Vagina (tissue), 2 donors: ENCODE data around the gene GORAB.

ENCODE experiments used
- POLR2A ChIP-seq, 2 donors: fragments of 450-650 bp; IDR thresholded peaks; one replicate each; pipeline ENCODE4 v1.6.1; 2017; ENCODE audit warnings: antibody characterized with exemption in 2 of 2, mild to moderate bottlenecking in 2 of 2, moderate library complexity in 2 of 2
- POLR2AphosphoS5 ChIP-seq, 2 donors: sonication (generic); formaldehyde crosslinking; IDR thresholded peaks; one replicate each; pipeline ENCODE4 v1.9.0; 2017; ENCODE audit warnings: antibody characterized with exemption in 2 of 2, mild to moderate bottlenecking in 2 of 2, low read depth in 1 of 2; ENCODE audit not compliant: insufficient read depth in 1 of 2
- TF ChIP-seq, protein P1 (sequence below), 3 experiments: fragments of 450-650 bp in 2 of 3; fragments of 200-600 bp in 1 of 3; sonication (generic) in 1 of 3; IDR thresholded peaks; one replicate each; pipeline ENCODE4 v1.5.1; 2017 to 2019; ENCODE audit warnings: antibody characterized with exemption in 3 of 3, mild to moderate bottlenecking in 2 of 3, moderate library complexity in 2 of 3

DNA sequence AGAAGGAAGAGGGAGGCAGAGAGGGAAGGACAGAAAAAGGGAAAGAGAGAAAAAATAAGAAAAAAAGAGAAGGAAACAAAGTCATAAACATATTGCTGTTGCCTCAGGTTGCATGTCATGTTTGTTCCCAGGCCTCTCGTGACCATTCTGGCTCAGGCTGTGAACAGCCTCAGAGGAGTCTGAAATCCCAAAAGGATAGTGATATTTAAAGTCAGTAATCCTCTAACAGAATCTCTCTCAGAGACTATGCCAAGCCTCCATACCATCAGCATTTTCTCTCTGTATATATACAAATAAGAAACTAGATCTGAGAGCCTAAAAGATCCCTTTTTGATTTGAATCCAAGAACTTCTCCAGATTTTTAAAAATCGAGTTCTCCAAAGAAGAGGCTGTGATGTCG lies 35.2 kb downstream of the GORAB start:
- TF ChIP-seq, protein P1, sequence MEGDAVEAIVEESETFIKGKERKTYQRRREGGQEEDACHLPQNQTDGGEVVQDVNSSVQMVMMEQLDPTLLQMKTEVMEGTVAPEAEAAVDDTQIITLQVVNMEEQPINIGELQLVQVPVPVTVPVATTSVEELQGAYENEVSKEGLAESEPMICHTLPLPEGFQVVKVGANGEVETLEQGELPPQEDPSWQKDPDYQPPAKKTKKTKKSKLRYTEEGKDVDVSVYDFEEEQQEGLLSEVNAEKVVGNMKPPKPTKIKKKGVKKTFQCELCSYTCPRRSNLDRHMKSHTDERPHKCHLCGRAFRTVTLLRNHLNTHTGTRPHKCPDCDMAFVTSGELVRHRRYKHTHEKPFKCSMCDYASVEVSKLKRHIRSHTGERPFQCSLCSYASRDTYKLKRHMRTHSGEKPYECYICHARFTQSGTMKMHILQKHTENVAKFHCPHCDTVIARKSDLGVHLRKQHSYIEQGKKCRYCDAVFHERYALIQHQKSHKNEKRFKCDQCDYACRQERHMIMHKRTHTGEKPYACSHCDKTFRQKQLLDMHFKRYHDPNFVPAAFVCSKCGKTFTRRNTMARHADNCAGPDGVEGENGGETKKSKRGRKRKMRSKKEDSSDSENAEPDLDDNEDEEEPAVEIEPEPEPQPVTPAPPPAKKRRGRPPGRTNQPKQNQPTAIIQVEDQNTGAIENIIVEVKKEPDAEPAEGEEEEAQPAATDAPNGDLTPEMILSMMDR (IDR thresholded peaks at IDR 0.05) = no peak
- TF ChIP-seq POLR2A (IDR thresholded peaks at IDR 0.05) (no peak), POLR2AphosphoS5 (IDR thresholded peaks at IDR 0.05; ENCODE audit: insufficient read depth in 1 of 2, low read depth in 1 of 2) (no peak)
